Measurements from ENCODE around the gene SMAP2. TPM values are rescaled to one million over a fixed set of nuclear protein-coding genes. Genes with fewer than 3 reads are reported as not detected.
"Not testable (repeated sequence)": the region's sequence is repeated elsewhere in the genome, so short reads cannot be mapped to it uniquely, and the experiment has no call there.

The SMAP2 gene
- total RNA-seq (ENCODE audit: low replicate concordance) = 16.8 and 20.9 TPM in 2 replicates
- long read RNA-seq, partial matches to known transcripts = 2 of 4 reads
- long read RNA-seq, other reads (novel, unspliced or antisense) = 2 of 4 reads

DNA sequence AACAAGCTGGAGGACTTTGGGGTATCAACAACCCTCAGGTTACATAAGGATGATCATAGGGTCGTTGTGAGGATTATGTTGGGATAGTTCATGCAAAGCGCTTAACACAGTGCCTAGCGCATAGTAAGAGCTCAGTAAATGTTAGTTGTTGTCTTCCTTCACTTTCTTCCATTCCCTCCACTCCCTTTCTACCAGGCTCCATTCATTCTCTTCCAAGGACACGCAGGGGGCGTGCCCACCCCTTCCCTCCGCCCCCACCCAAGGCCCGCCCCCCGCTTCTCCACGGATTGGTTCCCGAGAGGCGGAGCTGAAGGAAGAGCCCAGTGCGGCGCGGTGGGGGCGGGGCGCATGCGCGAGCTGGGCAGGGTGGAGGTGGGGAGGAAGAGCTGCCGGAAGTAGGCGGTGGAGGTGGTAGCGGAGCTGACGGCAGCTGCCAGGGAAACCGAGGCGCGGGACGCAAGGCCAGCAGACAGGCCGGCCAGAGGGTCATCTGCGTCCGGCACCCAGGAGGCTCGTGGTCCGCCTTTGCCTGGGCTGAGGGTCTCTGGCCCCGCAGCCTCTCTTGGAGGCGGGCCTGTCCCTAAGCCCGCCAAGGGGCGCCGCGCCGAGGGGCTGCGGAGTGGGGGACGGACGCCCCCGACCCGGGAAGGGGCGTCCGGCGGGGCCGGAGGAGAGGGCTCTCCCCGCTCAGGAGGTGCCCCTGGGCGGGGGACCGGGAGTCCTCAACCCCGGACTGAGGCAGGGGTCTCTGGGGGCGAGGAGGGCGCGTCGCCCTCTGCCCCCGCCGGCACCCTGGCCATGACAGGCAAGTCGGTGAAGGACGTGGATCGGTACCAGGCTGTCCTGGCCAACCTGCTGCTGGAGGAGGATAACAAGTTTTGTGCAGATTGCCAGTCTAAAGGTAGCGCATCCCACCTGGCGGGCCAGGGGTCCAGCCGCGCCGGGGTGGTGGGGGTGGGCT, at the start of gene SMAP2:
Gene SMAP2, plus strand, starts transcription at position 405 of the 961 bp plus-strand sequence. Its CDS starts 394 bp downstream, at position 799.
- Mint-ChIP-seq H3K27ac (peak within 1 kb of the TSS; percentile 92), H3K36me3 (no peaks in the 10 kb centered on the region), H3K4me3 (peak within 1 kb of the TSS; percentile 99), H3K4me1 (ENCODE audit: unreplicated experiment) (peaks cover 17% of the 10 kb centered on the region), H3K9me3 (no peaks in the 10 kb centered on the region), H3K27me3 (peaks cover 7% of the 10 kb centered on the region)
- DNase-seq (ENCODE audit: extremely low spot score, unreplicated experiment) = peak; percentile 97
- TF ChIP-seq CTCF (conservative IDR thresholded peaks at IDR 0.05) = no peak

- H3K9me3 Mint-ChIP-seq; H3K36me3 Mint-ChIP-seq; H3K4me1 Mint-ChIP-seq (ENCODE audit: unreplicated experiment); H3K27ac Mint-ChIP-seq; DNase-seq (ENCODE audit: extremely low spot score, unreplicated experiment); H3K27me3 Mint-ChIP-seq; H3K4me3 Mint-ChIP-seq: not testable (repeated sequence)
These were observed 42.1 kb upstream of the SMAP2 start for GRCh38 chr1:40331403-40331802.

DNA sequence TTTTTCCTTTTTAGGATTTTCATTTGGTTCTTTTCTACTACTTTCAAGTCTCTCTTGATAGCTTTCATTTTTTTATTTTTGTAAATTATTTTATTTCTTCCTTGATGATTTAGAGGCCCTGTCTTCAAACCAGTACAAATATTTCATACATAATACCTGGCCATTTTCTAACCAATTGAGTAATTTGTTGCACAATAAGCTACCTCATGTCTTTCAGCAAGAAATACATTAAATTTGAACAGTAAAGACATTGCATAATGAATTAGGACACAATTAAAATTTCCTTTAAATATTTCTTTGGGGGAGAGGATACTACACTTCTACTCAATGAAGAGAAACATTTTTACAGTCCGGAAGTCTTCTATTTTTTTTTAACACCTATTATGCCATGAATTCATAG, 40.8 kb upstream of the SMAP2 start:
- TF ChIP-seq CTCF (conservative IDR thresholded peaks at IDR 0.05) = no peak
- Mint-ChIP-seq H3K4me1 (ENCODE audit: unreplicated experiment) (no peaks in the 10 kb centered on the region), H3K36me3 (no peaks in the 10 kb centered on the region), H3K9me3 (no peaks in the 10 kb centered on the region), H3K4me3 (no peak overlapping the region), H3K27me3 (no peaks in the 10 kb centered on the region), H3K27ac (no peak overlapping the region)
- no peak for DNase-seq (ENCODE audit: extremely low spot score, unreplicated experiment)

DNA sequence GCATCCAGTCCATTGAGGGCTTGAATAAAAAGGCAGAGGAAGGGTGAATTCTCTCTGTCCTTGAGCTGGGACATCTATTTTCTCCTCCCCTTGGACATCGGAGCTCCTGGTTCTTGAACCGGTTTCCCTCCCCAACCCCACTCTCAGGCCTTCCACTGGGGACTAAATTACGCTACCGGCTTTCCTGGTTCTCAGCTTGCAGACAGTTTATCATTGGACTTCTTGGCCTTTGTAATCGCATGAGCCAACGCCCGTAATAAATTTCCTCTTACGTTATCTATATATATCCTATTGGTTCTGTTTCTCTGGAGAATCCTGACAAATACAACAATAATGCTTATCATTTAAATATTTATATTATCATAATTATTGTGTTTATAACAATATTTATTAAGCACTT, 36.1 kb upstream of the SMAP2 start:
- Mint-ChIP-seq H3K27ac (no peak overlapping the region), H3K4me3 (no peak overlapping the region), H3K27me3 (peaks cover 22% of the 10 kb centered on the region), H3K9me3 (no peaks in the 10 kb centered on the region), H3K36me3 (no peaks in the 10 kb centered on the region), H3K4me1 (ENCODE audit: unreplicated experiment) (peaks cover 5% of the 10 kb centered on the region)
- DNase-seq (ENCODE audit: extremely low spot score, unreplicated experiment) = no peak
- TF ChIP-seq CTCF (conservative IDR thresholded peaks at IDR 0.05) = no peak

GRCh38 chr1:40338745-40339419, 34.6 kb upstream of the SMAP2 start:
- Mint-ChIP-seq H3K4me1 (ENCODE audit: unreplicated experiment) (peaks cover 5% of the 10 kb centered on the region), H3K9me3 (no peaks in the 10 kb centered on the region), H3K4me3 (no peak overlapping the region), H3K36me3 (no peaks in the 10 kb centered on the region), H3K27me3 (peaks cover 27% of the 10 kb centered on the region), H3K27ac (no peak overlapping the region)
- peak; percentile 89 for DNase-seq (ENCODE audit: extremely low spot score, unreplicated experiment)
- TF ChIP-seq CTCF (conservative IDR thresholded peaks at IDR 0.05) = peak; percentile 99
